Activated CD4-positive, CD25-positive, alpha-beta regulatory T cell (primary cell): ENCODE data around the gene IPO7.

Experiments
- DNase-seq, 4 experiments: peaks; one replicate each; lab custom pipeline; 2025; lab: John Stamatoyannopoulos, UW

Gene IPO7

GRCh38 chr11:9490376-9490775, 105.9 kb downstream of the IPO7 start:
- no peak for DNase-seq

GRCh38 chr11:9493492-9493891, 109.0 kb downstream of the IPO7 start:
- no peak for DNase-seq

DNA sequence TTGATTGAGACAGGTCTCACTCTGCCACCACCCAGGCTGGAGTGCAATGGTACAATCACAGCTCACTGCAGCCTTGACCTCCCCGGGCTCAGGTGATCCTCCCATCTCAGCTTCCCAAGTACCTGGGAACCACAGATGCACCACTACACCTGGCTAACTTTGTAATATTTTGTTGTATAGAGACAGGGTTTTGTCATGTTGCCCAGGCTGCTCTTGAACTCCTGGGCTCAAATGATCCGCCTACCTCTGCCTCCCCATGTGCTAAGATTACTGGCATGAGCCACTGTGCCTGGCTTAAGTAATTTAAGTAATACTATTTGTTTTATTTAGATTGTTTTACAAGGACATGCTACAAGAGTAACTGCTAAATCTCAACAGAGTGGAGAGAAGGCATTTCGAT, 109.9 kb downstream of the IPO7 start:
- DNase-seq = no peak

DNA sequence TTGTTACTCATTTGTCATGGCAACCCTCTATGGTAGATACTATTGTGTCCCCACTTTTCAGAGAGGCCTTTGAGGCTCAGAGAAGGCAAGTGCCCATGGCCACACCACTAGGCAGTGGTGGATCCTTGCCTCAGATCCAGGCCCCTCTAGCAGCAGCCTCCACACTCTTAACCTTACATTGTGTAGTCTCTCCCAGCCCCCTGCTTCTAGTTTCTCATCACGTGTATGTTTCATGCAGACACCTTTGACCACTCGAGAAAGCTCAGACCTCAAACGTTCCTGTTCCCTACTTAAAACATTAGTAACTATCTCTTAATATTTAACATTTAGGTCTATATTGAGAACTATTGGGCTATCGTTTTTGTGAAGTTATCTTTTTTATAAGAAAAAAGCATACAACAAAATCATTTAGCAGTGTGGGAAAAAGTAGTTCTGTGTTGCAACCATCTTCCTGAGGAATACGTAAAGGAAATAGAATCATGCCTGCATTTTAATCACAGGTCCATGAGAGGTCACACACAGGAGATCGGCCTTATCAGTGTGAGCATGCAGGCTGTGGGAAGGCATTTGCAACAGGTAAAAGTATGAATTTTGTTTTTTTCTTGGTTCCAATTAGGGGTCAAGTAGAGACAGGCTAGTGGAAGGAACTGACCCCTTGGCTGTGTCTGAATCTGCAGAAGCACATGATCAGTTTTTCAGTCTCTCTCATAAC, 111.5 kb downstream of the IPO7 start:
- DNase-seq = no peak
